ENCODE results near the gene MEX3D.

DNA sequence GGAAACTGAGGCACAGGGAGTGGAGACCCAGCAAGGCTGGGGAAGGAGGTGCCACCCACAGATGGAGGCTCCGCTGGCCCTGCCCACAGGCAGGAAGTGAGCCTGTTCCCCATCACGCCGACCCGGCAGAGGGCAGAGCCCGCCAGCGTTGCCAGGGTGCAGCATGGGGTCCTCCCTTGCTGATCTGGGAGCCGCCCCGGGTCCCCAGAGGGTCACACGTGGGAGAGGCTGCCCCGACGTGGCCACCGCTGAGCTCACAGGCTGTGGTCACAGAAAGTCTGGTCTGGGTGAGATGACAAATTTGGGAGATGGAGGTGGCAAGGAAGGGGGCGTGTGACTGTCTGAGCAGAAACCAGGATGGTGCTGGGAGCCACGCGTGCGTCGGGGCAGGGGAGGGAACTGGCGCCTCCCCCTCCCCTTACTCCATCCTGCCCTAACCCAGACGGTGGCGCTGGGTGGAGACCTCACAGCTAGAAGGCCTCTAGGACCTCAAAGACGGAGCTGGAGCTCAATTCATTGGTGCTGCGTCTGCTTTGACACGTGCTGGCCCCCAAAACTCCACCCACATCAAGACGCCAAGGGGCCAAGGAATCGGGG, 7.7 kb downstream of the MEX3D start:
- TF ChIP-seq CEBPB (IDR thresholded peaks at IDR 0.05) (no peak), REST (IDR thresholded peaks at IDR 0.05; ENCODE audit: low read depth) (no peak), EGR1 (IDR thresholded peaks at IDR 0.05) (no peak), NFIC (IDR thresholded peaks at IDR 0.05) (no peak), TCF12 (IDR thresholded peaks at IDR 0.05; ENCODE audit: low read depth) (no peak), TAF1 (IDR thresholded peaks at IDR 0.05; ENCODE audit: low read depth) (no peak)

Measured in Ishikawa (cell line).